ENCODE measurements around the gene CHD2. TPM values are rescaled to one million over a fixed set of nuclear protein-coding genes. Genes with fewer than 3 reads are reported as not detected.

CHD2 gene
- total and polyA plus RNA-seq, 2 donors (not counting 3 experiments of a cell fraction or from before 2014, with no cell fraction given), result 53.8 to 97.9 TPM

DNA sequence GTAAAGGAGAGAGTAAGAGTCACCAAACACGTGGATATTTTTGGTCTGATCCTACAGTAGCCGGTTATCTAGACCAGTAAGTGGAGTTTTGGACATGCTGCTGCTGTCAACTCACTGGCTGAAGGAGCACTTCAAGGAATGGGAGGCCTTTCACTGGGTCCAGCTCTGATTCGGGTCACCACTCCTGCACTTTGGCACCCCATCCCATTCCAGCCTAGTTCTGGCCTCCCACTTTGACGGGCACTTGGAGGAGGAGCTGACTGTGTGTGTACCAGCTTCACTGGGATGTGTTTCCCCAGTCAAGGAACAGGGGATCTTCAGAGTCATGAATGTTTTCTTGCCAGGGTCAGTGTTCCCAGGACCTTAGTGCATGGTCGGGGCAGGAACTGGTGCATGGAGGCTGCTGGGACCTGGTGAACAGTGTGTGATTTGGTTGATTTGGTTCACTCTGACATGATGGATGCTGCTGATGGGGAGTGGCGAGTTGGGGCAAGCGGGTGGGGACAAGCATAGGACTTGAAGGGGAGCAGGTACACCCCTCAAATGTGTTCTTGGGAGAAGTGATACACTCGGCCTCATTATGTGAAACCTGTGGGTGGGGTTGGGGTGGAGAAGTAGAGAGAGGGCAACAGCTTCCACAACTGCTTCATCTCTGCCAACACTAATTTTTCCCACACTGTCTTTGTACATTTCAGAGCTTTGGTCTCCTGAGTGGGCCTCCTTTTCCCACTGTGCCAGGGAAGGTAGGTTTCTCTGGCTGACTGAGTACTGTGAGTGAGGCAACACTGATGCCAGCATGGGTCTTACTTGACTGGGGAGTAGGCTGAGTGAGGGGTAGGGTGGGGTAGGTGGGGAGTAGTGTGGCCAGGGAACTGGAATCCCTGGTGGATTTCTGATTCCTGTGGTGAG lies 124.8 kb downstream of the CHD2 start:
- POLR2A ChIA-PET, result no interaction called here

More for the DNA sequence above, 124.8 kb downstream of the CHD2 start:
- TF ChIP-seq, protein P1, sequence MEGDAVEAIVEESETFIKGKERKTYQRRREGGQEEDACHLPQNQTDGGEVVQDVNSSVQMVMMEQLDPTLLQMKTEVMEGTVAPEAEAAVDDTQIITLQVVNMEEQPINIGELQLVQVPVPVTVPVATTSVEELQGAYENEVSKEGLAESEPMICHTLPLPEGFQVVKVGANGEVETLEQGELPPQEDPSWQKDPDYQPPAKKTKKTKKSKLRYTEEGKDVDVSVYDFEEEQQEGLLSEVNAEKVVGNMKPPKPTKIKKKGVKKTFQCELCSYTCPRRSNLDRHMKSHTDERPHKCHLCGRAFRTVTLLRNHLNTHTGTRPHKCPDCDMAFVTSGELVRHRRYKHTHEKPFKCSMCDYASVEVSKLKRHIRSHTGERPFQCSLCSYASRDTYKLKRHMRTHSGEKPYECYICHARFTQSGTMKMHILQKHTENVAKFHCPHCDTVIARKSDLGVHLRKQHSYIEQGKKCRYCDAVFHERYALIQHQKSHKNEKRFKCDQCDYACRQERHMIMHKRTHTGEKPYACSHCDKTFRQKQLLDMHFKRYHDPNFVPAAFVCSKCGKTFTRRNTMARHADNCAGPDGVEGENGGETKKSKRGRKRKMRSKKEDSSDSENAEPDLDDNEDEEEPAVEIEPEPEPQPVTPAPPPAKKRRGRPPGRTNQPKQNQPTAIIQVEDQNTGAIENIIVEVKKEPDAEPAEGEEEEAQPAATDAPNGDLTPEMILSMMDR (IDR thresholded peaks at IDR 0.05; ENCODE audit: extremely low read depth in 1 of 2, insufficient read depth in 1 of 2, low read depth in 1 of 2, low read length in 2 of 2), result no peak
- TF ChIP-seq MYC (IDR thresholded peaks at IDR 0.05; ENCODE audit: low read depth, low read length), result no peak
- no peak for TF ChIP-seq MAX (IDR thresholded peaks at IDR 0.05; ENCODE audit: insufficient read depth, insufficient read length)
- TF ChIP-seq JUN (IDR thresholded peaks at IDR 0.05; ENCODE audit: borderline replicate concordance, insufficient read depth, insufficient read length, low read depth), result no peak
- TF ChIP-seq POLR2A (IDR thresholded peaks at IDR 0.05; ENCODE audit: low read depth, low read length), result no peak
- no peak for TF ChIP-seq FOS (IDR thresholded peaks at IDR 0.05; ENCODE audit: borderline replicate concordance, insufficient read depth, low read length)
- TF ChIP-seq POLR2AphosphoS5 (IDR thresholded peaks at IDR 0.05; ENCODE audit: insufficient read depth, low read depth, low read length), result no peak
- TF ChIP-seq GATA2 (IDR thresholded peaks at IDR 0.05; ENCODE audit: insufficient read depth, insufficient read length, low read depth, low read length), result no peak
- TF ChIP-seq EZH2 (IDR thresholded peaks at IDR 0.05; ENCODE audit: borderline replicate concordance, low read depth, low read length, severe bottlenecking), result no peak
- no peaks in the 10 kb centered on the region for H3K9me3 ChIP-seq (replicated peaks; ENCODE audit: control insufficient read depth, insufficient read depth, low read length)
- intact Hi-C loops (cut with micrococcal nuclease), result no loop called here
- H3K4me3 ChIP-seq (replicated peaks in 1 of 3; ENCODE audit: insufficient read depth in 1 of 3, low read depth in 1 of 3, low read length in 3 of 3), result no peak overlapping the region
- peaks cover 23% of the 10 kb centered on the region for H3K4me1 ChIP-seq (ENCODE audit: control insufficient read depth, extremely low read depth, insufficient read depth, low read length)
- H2AFZ ChIP-seq (ENCODE audit: low read depth, low read length), result no peak overlapping the region
- peaks cover 25 to 39% of the 10 kb centered on the region in 2 experiments for H3K36me3 ChIP-seq (ENCODE audit: control insufficient read depth in 2 of 2, extremely low read depth in 1 of 2, insufficient read depth in 2 of 2, low read length in 2 of 2)
- no peak for DNase-seq (ENCODE audit: low read depth, low spot score)
- no peak for FAIRE-seq
- no peak overlapping the region for H3K4me2 ChIP-seq (ENCODE audit: insufficient read depth, low read length)
- TSS peak; percentile 12 for BruUV-seq (replicated peaks)
- H3K79me2 ChIP-seq (ENCODE audit: control insufficient read depth, insufficient read depth, low read length), result peaks cover 35% of the 10 kb centered on the region
- H4K20me1 ChIP-seq (replicated peaks; ENCODE audit: control insufficient read depth, extremely low read depth, insufficient read depth, low read length), result peaks cover 3% of the 10 kb centered on the region
- no peak overlapping the region for H3K27ac ChIP-seq (ENCODE audit: insufficient read depth, low read depth, low read length)
- H3K9ac ChIP-seq (replicated peaks; ENCODE audit: extremely low read depth, insufficient read depth, low read length), result no peak overlapping the region
- H3K27me3 ChIP-seq (ENCODE audit: control insufficient read depth in 2 of 2, insufficient read depth in 2 of 2, low read length in 2 of 2), result no peaks in the 10 kb centered on the region
- dilution Hi-C loops (cut with MboI; ENCODE audit: extremely low pct_ligation_motif_present, low sequenced_read_pairs), result no loop called here
- CTCF ChIA-PET, result interaction anchor here (1.0 to 1.4 kb wide), 2 partner anchors 216 to 228 kb away, joined by 3 read pairs; no protein-coding TSS in a partner anchor
- H3K9me1 ChIP-seq (replicated peaks; ENCODE audit: control insufficient read depth, extremely low read depth, insufficient read depth, low read length), result no peaks in the 10 kb centered on the region
